ENCODE data around the gene CD7.
"Not testable (repeated sequence)": the region's sequence is repeated elsewhere in the genome, so short reads cannot be mapped to it uniquely, and the experiment has no call there.

Gene CD7

DNA sequence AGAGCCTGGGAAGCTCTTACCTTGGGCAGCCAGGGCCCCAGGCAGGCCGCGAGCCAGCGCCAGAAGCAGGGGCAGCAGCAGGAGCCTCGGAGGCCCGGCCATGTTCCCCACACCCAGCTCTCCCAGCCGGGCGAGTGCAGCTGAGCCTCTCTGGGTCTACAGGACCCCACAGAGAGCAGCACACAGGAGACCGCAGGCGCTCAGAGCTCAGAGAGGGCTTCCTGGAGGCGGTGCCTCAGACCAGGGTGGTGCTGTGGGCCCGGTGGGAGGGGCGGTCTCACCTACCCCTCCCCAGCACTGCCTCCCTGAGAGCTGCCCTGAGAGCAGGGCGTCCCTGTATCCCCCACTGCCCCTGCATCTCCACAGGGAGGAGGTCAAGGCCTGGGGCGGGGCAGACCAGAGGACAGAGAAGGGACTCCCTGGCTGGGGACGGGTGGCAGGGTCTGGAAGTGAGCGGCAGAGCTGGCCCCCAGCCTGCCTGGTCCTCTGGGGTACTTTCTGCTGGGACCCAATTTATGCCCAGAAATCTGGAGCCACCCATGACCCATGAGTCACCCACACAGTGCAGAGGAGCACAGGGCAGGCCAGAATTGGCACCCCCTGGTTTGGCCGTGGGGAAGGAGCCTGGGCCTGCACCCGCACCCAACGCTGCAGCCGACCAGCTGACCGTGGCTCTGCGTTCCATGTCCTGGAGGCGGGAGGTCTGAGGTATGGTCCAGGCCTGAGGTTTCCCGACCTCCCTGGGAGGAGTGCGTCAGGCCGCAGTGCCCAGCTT, at the start of gene CD7:
CD7 (minus strand) TSS at position 215 of the 775 bp plus-strand sequence; CDS start at position 102, 113 bp downstream.
- no peak for DNase-seq

DNA sequence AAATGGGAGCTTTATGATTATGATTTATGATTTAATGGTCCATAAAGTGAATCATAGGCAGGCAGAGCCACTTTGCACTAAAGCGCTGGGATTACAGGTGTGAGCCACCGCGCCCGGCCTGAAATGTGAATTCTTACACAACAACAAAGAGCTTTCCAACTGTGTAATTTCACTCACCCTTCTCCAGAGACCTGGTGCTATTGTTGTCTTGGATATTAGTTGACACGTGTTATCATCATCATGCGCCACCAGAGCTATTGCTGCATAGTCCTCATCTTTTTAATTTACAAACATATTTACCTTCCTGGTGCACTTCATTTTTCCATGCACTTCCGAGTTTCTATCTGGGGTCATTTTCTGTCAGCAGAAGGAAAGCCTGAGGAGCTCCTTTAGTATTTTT, 49.3 kb upstream of the CD7 start:
- no peak for DNase-seq

GRCh38 chr17:82365606-82366295, 48.3 kb upstream of the CD7 start:
- DNase-seq = no peak

- DNase-seq = no peak
Observed at GRCh38 chr17:82361885-82362633, 44.7 kb upstream of the CD7 start.

DNA sequence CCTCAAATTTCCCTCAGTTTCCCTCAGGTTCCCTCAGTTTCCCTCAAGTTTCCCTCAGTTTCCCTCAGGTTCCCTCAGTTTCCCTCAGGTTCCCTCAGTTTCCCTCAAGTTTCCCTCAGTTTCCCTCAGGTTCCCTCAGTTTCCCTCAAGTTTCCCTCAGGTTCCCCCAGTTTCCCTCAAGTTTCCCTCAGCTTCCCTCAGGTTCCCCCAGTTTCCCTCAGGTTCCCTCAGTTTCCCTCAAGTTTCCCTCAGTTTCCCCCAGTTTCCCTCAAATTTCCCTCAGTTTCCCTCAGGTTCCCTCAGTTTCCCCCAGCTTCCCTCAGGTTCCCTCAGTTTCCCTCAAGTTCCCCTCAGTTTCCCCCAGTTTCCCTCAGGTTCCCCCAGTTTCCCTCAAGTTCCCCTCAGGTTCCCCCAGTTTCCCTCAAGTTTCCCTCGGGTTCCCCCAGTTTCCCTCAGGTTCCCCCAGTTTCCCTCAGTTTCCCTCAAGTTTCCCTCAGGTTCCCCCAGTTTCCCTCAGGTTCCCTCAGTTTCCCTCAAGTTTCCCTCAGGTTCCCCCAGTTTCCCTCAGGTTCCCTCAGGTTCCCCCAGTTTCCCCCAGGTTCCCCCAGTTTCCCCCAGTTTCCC, 42.2 kb upstream of the CD7 start:
- not testable (repeated sequence) for DNase-seq

DNA sequence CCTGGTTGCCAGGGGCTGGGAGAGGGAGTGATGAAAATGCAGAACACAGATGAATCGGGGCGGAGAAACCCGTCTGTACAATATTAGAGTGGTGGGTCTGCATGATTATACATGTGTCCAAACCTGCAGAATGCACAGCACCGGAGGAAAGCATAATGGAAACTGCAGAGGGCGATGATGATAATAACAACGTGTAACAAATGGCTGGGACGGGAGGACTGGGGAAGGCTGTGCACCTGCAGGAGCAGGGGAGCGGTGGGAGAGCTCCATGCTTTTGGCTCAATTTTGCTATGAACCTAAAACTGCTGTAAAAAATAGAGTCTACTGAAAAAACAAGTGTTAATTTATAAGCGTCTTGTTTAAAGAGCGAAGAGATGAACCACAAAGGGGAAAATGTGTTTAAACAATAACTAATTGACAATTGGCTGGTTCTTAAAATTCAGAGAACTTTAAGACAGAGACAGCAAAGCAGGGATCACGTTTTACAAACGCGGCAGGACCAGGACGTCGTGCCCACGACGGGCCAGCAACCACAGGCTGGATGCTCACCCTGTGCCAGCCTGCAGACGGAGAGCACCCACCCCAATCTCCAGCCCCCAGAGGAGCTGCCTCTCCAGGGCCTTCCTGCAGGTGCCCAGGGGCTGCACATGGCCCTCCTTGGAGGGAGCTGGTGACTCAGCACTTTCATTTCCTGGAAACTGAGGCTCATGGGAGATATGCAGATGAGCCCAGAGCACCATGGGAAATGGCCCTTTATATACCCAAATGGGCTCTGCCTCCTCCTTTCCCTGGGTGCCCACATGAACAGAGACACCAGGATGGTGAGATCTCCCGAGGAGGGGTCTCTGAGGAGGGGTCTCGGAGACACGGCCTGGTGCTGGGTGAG, 41.3 kb upstream of the CD7 start, which contains the start of gene TEX19:
TEX19 (plus strand) TSS at position 783 of the 886 bp plus-strand sequence. CDS start 2,904 bp downstream, outside the sequence.
- no peak for DNase-seq

DNA sequence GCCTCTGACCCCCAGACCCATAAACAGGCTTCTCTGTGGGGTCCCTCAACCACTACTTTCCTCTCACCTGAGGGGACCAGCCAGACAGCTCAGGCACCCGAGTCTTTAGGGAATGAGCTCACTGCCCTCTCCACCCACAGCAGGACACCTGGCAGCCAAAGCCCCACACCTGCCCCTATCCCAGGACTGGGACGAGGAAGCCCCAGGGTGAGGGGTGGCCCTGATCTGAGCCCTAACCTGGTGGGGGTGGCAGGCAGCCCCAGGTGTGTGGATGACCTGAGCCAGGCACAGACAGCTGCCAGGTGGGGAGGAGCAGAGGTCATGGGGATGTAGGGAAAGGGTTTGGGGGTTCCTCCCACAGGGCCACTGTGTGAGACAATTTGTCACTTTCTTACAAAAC, 40.0 kb upstream of the CD7 start:
- no peak for DNase-seq

DNA sequence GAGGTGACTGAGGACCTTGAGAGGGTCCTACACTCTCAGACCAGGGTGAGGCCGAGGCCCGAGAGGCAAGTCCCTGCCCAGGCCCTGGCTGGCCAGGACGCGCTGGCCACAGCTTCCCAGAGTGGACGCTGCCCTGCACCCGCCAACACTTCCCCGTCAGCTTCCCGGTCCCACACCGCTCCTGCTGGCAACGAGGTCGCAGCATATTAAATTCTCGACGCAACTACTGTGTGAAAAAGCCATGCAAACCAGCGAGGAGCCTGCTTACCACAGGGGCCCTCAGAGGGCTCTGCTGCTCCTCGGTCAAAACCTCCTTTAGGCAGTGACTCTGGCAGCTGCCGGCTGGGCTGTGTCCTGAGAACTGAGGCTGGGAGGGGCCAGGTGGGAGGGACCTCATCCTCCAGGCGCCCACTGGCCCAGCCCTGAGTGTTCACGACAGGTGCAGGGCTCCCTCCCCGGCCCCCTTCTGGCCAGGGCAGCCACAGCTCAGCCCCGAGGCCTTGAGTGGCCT, 39.5 kb upstream of the CD7 start:
- DNase-seq = no peak

DNA sequence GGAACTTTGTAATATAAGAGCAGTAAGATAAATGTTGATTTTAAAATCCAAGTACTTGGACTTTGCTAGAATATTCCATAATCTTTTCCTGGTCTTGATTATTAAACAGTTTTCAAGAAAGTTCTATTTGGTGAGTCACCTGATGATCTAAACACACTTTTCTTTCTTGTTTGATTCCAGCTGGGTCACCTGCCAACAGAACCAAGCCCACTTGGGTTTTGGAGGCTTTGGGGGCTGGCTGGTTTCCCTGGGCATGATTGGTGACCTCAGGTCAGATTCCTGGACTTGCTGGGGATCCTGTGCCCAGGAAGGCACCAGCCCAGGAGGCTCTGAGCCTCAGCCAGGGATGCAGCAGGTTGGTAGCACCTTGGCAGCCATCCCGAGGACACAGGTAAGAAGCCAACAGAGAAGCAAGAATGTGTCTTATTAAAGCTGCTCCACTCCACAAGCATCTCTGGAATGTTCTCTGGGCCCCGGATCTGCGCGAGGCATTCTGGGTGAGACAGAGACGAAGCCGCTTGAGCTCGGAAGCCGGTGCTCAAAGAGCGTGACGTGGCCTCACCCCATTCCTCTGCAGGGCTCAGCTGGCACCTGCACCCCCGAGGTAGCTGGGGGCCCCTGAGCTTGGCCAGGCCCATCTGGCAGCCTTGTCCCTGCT, 38.5 kb upstream of the CD7 start:
- no peak for DNase-seq

GRCh38 chr17:82354804-82355308, 37.4 kb upstream of the CD7 start:
- DNase-seq = no peak

DNA sequence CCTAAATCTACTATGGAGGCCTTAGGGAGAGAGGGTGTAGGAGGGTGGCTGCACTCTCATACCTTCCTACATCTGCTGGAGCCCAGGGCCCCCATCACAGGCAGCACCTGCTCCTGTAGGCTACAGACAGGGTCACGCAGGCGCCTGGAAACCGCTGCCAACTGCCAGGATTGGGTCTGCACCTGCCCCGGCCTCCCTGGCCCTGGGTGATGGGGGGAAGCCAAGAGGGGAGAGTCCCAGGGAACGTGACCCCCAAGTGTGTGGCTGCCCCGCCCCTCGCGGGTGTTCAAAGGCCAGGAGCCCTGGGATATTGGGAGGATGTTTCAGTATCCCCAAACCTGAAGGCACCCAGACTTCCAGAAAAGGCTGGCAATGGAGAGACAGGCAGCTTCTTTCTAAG, 36.1 kb upstream of the CD7 start:
- no peak for DNase-seq

GRCh38 chr17:82351713-82352488, 34.5 kb upstream of the CD7 start:
- no peak for DNase-seq

DNA sequence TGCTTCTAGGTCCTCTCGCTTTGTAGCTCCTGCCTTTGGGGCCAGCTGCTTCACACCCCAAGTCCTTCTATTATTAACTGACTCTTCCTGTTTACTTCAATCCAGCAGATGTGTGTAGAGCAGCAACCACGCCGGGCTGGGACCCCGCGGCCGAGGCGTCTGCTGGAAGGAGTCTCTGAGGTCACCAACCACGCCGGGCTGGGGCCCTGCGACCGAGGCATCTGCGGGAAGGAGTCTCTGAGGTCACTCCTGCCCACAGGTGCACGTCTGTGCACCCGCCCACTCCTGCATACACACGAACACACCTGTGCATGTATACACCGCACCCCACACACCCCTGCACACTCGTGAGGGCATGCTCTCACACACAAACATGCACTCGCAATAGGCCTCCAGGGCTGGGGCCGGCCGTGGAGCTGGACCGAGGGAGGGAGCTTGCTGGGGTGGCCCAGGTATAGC, 33.9 kb upstream of the CD7 start:
- DNase-seq = no peak

DNA sequence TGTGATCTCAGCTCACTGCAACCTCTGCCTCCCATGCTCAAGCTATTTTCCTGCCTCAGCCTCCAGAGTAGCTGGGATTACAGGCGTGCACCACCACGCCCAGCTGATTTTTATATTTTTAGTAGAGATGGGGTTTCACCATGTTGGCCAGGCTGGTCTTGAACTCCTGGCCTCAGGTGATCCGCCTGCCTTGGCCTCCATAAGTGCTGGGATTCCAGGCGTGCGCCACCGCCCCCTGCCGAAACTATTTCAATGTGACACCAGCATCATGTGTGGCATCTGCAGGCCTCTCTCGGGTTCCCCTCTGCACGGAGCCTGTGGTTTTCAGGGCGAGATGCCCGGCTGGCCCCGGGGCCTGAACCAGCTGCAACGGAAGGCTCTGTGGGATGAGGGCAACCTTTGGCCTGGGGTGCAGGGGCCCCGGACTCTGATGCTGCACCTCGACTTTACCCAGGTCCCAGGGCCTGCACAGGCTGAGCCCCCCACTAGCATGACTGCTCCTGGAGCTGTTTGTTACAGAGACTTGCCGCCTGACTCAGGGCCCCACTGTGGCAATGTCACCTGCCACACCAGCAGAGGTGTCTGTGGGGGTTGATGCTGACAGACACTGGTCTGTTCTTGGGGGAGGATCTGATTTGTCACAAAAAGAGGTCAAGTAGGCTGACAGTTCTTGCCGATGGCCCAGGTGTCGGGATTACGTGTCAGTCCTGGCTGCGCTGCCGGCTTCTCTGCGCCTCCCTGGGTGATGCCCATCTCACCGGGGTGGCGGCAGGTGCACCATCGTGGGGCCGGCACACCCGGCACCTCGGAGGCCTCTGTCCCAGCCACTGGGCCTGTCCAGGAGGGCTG, 33.0 kb upstream of the CD7 start:
- no peak for DNase-seq

DNA sequence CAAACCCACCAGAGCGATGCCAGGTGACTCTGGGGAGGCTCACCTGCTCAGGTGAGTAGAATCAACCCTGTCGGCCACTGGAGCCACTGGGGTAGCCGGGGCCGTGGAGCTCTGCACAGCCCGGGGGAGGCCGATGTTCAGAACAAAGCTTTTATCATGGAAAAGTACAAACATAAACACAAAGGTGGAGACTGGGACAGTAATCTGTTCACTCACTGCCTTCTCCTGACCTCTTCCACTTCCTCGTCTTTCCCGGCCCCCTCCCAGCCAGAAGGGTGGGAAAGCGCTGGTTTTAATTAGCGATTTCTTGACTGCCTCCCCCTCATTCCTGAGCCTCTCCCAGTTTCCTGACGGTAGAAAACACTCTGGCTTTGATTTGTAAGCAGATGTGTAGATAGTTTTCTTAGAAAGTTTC, 31.9 kb upstream of the CD7 start:
- no peak for DNase-seq

DNA sequence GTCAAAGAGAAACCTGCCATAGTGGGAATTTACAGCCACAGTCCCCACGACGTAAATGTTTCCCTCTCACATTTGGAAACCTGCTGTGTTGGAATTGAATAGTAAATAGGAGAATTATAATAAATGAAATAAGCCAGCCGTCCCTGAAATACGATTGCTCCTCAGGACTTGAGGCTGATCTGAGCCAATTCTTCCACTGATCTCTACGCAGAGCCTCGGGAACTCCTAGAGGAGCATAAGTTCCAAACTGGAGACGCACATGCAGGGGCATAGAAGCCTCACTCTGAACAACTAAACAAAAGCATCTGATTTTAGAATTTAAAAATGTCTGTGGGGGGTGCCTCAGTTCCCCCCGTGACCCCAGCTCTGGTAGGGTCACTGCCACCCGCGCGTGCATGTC, 31.5 kb upstream of the CD7 start:
- no peak for DNase-seq

GRCh38 chr17:82348434-82348833, 31.0 kb upstream of the CD7 start:
- no peak for DNase-seq

DNA sequence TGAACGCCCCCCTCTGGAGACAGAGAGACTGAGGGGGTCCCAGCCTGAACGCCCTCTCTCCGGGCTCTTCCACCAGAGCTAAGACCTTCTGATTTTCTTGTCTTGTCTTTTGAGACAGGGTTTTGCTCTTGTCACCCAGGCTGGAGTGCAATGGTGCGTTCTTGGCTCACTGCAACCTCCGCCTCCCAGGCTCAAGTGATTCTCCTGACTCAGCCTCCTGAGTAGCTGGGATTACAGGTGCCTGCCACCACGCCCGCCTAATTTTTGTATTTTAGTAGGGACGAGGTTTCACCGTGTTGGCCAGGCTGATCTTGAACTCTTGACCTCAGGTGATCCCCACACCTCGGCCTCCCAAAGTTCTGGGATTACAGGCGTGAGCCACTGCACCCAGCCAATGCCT, 30.6 kb upstream of the CD7 start:
- not testable (repeated sequence) for DNase-seq
